GM21360 (cell line): ENCODE data around the gene ZNF417.
"Not testable (repeated sequence)": the region's sequence is repeated elsewhere in the genome, so short reads cannot be mapped to it uniquely, and the experiment has no call there.

Source experiments
- ATAC-seq: cut with Tn5 transposase; IDR thresholded peaks from one replicate; pipeline ENCODE4 v1.9.1; 2021; ENCODE audit warnings: mild to moderate bottlenecking, moderate library complexity; ENCODE audit not compliant: unreplicated experiment

ZNF417 gene

GRCh38 chr19:57916168-57916995 lies at the start of gene ZNF417:
Gene ZNF417 (minus strand): TSS chr19:57916592. CDS start chr19:57916411, 181 bp downstream.
- ATAC-seq, result peak; percentile 96

- no peak for ATAC-seq
Measured at GRCh38 chr19:57964761-57965160, 48.4 kb upstream of the ZNF417 start.

GRCh38 chr19:57961785-57962184 lies 45.4 kb upstream of the ZNF417 start:
- ATAC-seq, result no peak

- no peak for ATAC-seq
Measured at GRCh38 chr19:57954996-57955395, 38.6 kb upstream of the ZNF417 start.

GRCh38 chr19:57949702-57950101 lies 33.3 kb upstream of the ZNF417 start:
- ATAC-seq, result no peak

GRCh38 chr19:57949296-57949695 lies 32.9 kb upstream of the ZNF417 start:
- ATAC-seq, result no peak

- peak; percentile 89 for ATAC-seq
Measured at GRCh38 chr19:57947419-57948134, 31.2 kb upstream of the ZNF417 start, which contains the start of gene ZNF256. Gene ZNF256 (minus strand): TSS chr19:57947706. CDS start chr19:57947474, 232 bp downstream.

- ATAC-seq, result no peak
Measured at GRCh38 chr19:57947088-57947418, 30.7 kb upstream of the ZNF417 start.

- ATAC-seq, result no peak
Measured at GRCh38 chr19:57946316-57946715, 29.9 kb upstream of the ZNF417 start.

- no peak for ATAC-seq
Measured at GRCh38 chr19:57941593-57941992, 25.2 kb upstream of the ZNF417 start.

- no peak for ATAC-seq
Measured at GRCh38 chr19:57935731-57936130, 19.3 kb upstream of the ZNF417 start.

GRCh38 chr19:57934820-57935665 lies 18.7 kb upstream of the ZNF417 start, which contains the start of gene ZNF418:
Gene ZNF418 (minus strand): TSS chr19:57935402. CDS start chr19:57933822, 1,580 bp downstream.
- peak; percentile 68 for ATAC-seq

GRCh38 chr19:57927587-57927986 lies 11.2 kb upstream of the ZNF417 start:
- no peak for ATAC-seq

GRCh38 chr19:57914531-57914930 lies 1.9 kb downstream of the ZNF417 start:
- ATAC-seq, result no peak

GRCh38 chr19:57907394-57907793 lies 9.0 kb downstream of the ZNF417 start:
- ATAC-seq, result no peak

GRCh38 chr19:57905258-57905657 lies 11.1 kb downstream of the ZNF417 start:
- ATAC-seq, result no peak

GRCh38 chr19:57903618-57904184 lies 12.7 kb downstream of the ZNF417 start:
- no peak for ATAC-seq

GRCh38 chr19:57900311-57900710 lies 16.1 kb downstream of the ZNF417 start:
- no peak for ATAC-seq

GRCh38 chr19:57890706-57891105 lies 25.7 kb downstream of the ZNF417 start:
- not testable (repeated sequence) for ATAC-seq

- peak; percentile 87 for ATAC-seq
Measured at GRCh38 chr19:57888560-57889231, 27.7 kb downstream of the ZNF417 start, which contains the start of gene ZNF814. Gene ZNF814 (minus strand): TSS chr19:57889037. CDS start chr19:57888802, 235 bp downstream.
